HG03103 (cell line): Measurements from ENCODE around the gene FAM78A.
"Not testable (repeated sequence)": the region's sequence is repeated elsewhere in the genome, so short reads cannot be mapped to it uniquely, and the experiment has no call there.

Experiments used
- ATAC-seq: cut with Tn5 transposase; IDR thresholded peaks from one replicate; pipeline ENCODE4 v1.9.1; 2021; ENCODE audit warnings: low read depth; ENCODE audit not compliant: unreplicated experiment

FAM78A gene

GRCh38 chr9:131216806-131217205 lies 59.5 kb downstream of the FAM78A start:
- ATAC-seq = no peak

- ATAC-seq = no peak
Measured at GRCh38 chr9:131214876-131215275, 61.4 kb downstream of the FAM78A start.

- no peak for ATAC-seq
Measured at GRCh38 chr9:131214286-131214856, 61.9 kb downstream of the FAM78A start.

- ATAC-seq = not testable (repeated sequence)
Measured at GRCh38 chr9:131211920-131212319, 64.4 kb downstream of the FAM78A start.
